GM23248 (cell line): ENCODE measurements around the gene RNF213. TPM values are rescaled to one million over a fixed set of nuclear protein-coding genes. Genes with fewer than 3 reads are reported as not detected.

Experiments used
- DNase-seq: peaks from one replicate; pipeline ENCODE4 v3.0.0-alpha.2; 2015
- H2AFZ ChIP-seq: fragments of 200-600 bp; sonication (generic); 2 replicates; pipeline ENCODE4 v1.6.1; 2016; ENCODE audit warnings: antibody characterized with exemption
- H3F3A ChIP-seq: fragments of 200-600 bp; sonication (generic); 2 replicates; pipeline ENCODE4 v1.6.1; 2016; ENCODE audit warnings: mild to moderate bottlenecking, antibody characterized with exemption, mixed run types; ENCODE audit not compliant: insufficient read depth
- H3K27ac ChIP-seq: fragments of 200-600 bp; sonication (generic); 2 replicates; pipeline ENCODE4 v1.5.1; 2016; ENCODE audit warnings: mild to moderate bottlenecking
- H3K27me3 ChIP-seq: fragments of 200-600 bp; sonication (generic); replicated peaks from 2 replicates; pipeline ENCODE4 v1.6.1; 2016; ENCODE audit warnings: mild to moderate bottlenecking; ENCODE audit not compliant: insufficient read depth
- H3K36me3 ChIP-seq: fragments of 200-600 bp; sonication (generic); 2 replicates; pipeline ENCODE4 v1.6.1; 2016; ENCODE audit warnings: low read depth, mild to moderate bottlenecking
- H3K4me1 ChIP-seq: fragments of 200-600 bp; sonication (generic); 2 replicates; pipeline ENCODE4 v1.6.1; 2016; ENCODE audit warnings: mild to moderate bottlenecking; ENCODE audit not compliant: insufficient read depth
- H3K4me2 ChIP-seq: fragments of 200-600 bp; sonication (generic); one replicate; pipeline ENCODE4 v1.6.1; 2016; ENCODE audit warnings: mild to moderate bottlenecking; ENCODE audit not compliant: unreplicated experiment
- H3K4me3 ChIP-seq: fragments of 200-600 bp; sonication (generic); 2 replicates; pipeline ENCODE4 v1.5.1; 2016; ENCODE audit warnings: mild to moderate bottlenecking
- H3K79me2 ChIP-seq: fragments of 200-600 bp; sonication (generic); 2 replicates; pipeline ENCODE4 v1.6.1; 2016; ENCODE audit warnings: mild to moderate bottlenecking; ENCODE audit not compliant: insufficient read depth
- H3K9ac ChIP-seq: fragments of 200-600 bp; sonication (generic); 2 replicates; pipeline ENCODE4 v1.6.1; 2016; ENCODE audit warnings: mild to moderate bottlenecking
- H3K9me2 ChIP-seq: fragments of 200-600 bp; sonication (generic); 2 replicates; pipeline ENCODE4 v1.6.1; 2016; ENCODE audit warnings: mixed run types, mild to moderate bottlenecking, moderate library complexity; ENCODE audit not compliant: insufficient read depth
- H3K9me3 ChIP-seq: fragments of 200-600 bp; sonication (generic); one replicate; pipeline ENCODE4 v1.6.1; 2017; ENCODE audit warnings: low read depth
- H4K20me1 ChIP-seq: fragments of 200-600 bp; sonication (generic); 2 replicates; pipeline ENCODE4 v1.6.0; 2016; ENCODE audit not compliant: insufficient read depth
- EZH2 ChIP-seq: fragments of 200-600 bp; sonication (generic); IDR thresholded peaks from 2 replicates; pipeline ENCODE4 v1.6.1; 2018; ENCODE audit warnings: antibody characterized with exemption, mild to moderate bottlenecking; ENCODE audit not compliant: insufficient read depth, poor library complexity, severe bottlenecking
- EZH2phosphoT487 ChIP-seq: fragments of 200-600 bp; sonication (generic); IDR thresholded peaks from 2 replicates; pipeline ENCODE4 v1.6.1; 2018; ENCODE audit warnings: antibody characterized with exemption, moderate library complexity, mild to moderate bottlenecking, low read depth; ENCODE audit not compliant: insufficient read depth
- WGBS, 2 experiments: methylation state at CpG; one replicate each; pipeline ENCODE4 v1.1.6; 2015 to 2017; ENCODE audit warnings: low lambda C conversion rate in 2 of 2, low coverage in 1 of 2; ENCODE audit errors: missing lambda C conversion rate in 2 of 2; 5-methylcytosine and 5-hydroxymethylcytosine counted together
- in situ Hi-C: fragments of 300-500 bp; cut with MboI; formaldehyde crosslinking; loops from 2 replicates; pipeline ENCODE4 v1.15.0; 2020
- polyA plus RNA-seq: library from polyadenylated mRNA; unstranded; fragments of >200 nt; fragmentation: Nextera tagmentation; extraction: Ambion mirVana; gene quantifications from 2 replicates; pipeline ENCODE4 v1.2.1, GENCODE V29; 2016
- total RNA-seq: library from RNA; depleted of rRNA; stranded (reverse); fragments of >200 nt; shearing (Covaris generic); gene quantifications from 2 replicates; pipeline ENCODE4 v1.2.3, GENCODE V29; 2014

RNF213 gene
- total and polyA plus RNA-seq, 2 experiments from 2014 or later = 18.8 to 45.0 TPM

DNA sequence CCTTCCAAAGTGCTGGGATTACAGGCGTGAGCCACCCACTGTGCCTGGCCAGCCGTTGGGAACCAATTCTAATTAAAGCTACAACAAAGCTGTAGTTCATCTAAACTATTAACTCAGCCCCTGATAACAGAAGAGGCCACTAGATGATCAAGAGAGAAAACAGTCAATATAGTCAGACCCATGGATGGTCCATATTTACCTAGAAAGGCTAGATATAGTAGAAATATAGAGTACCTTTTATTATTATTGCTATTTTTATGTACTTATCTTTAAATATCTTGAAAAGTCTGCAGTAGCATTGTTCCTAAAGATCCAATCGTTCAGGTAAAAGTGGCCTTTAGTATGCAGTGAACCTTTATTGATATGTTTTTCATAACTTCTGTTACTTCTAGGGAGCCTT is 43.2 kb downstream of the RNF213 start:
- Histone ChIP-seq H3K9me2 (no peaks in the 10 kb centered on the region), H3K9me3 (no peaks in the 10 kb centered on the region), H3K27ac (no peak overlapping the region), H3K4me2 (no peak overlapping the region), H3K4me3 (no peak overlapping the region), H3K4me1 (no peaks in the 10 kb centered on the region), H3F3A (no peaks in the 10 kb centered on the region), H2AFZ (no peak overlapping the region), H4K20me1 (no peaks in the 10 kb centered on the region), H3K79me2 (0 out of 2 replicates have a peak, but pooled peaks cover 4% of the 10 kb centered on the region), H3K9ac (no peak overlapping the region), H3K36me3 (peaks cover 84% of the 10 kb centered on the region), H3K27me3 (no peaks in the 10 kb centered on the region)
- no peak for TF ChIP-seq EZH2phosphoT487
- no peak for TF ChIP-seq EZH2
- DNase-seq = no peak
- in situ Hi-C loops = no loop called here
- WGBS, 2 experiments = 85 to 93% methylated on average over 3 of the region's 3 CpGs

DNA sequence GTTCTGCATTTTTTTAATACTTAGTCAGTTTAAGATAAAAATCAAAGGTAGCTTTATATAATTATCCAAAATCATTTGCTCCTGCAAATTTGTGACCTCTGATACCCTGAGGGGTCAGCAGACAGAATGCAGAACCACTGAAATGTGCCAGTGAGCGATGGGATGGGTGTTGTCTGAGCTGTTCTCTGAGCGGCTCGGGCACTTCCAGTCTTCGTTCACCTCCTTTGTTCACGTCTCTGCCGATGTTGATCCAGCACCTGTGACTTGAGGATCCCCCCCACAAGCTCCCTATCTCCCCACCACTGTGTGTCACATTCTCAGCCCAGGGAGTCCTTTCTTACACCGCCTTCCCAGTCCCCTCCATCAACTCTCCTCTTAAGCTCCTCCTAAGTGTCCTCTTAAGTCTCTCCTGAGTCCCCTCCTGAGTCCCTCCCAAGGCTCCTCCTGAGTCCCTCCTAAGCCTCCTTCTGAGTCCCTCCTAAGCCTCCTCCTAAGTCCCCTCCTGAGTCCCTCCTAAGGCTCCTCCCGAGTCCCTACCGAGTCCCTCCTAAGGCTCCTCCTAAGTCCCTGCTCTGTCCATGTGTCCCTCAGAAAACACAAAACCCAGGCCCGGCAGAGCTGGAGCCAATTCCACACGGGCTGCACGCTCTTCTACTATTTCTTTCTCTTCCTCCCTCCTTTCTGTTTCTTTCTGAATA is 47.5 kb downstream of the RNF213 start:
- in situ Hi-C loops = no loop called here

DNA sequence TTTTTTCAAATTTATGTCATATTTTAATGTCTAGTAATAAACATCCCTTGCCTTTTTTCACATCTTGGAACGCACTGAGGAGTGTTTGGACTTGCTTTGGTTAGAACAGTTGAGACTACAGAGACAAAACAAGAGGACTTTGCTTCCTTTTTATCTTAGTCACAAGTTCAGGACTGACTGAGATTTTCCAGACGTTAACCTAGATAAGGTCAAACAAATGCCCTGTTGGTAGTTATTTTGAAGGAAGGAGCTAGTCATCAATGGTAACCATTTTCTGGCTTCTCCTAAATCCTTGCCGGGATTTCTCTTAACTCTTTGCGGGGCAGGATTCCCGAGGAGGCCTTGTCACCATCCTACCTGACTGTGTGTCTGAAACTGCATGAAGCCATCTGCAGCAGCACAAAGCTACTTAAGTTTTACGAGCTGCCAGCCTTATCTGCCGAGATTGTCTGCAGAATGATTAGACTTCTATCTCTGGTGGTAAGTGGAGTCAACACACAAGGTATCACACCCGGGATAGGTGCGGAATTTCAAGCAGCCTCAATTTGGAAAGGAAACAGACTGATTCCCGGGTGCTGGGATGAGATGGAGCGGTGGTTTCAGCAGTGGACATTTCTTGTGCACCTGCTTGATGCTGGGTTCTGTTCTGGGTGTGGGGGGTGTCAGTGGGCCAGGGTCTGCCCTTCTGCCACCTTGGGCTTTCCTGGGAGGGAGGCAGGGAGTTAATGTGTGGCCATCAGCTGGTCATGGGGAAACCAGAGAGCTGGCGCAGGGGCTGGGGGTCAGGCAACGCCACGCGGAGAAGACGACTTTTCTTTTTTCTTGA is 48.3 kb downstream of the RNF213 start:
- Histone ChIP-seq H3F3A (no peaks in the 10 kb centered on the region), H2AFZ (no peak overlapping the region), H3K4me3 (no peak overlapping the region), H3K79me2 (peaks cover 13% of the 10 kb centered on the region; the same call in 1 of the 2 replicates), H3K4me2 (no peak overlapping the region), H3K9me2 (no peaks in the 10 kb centered on the region), H3K4me1 (no peaks in the 10 kb centered on the region), H3K36me3 (peaks cover 67% of the 10 kb centered on the region), H3K9me3 (no peaks in the 10 kb centered on the region), H3K27me3 (no peaks in the 10 kb centered on the region), H4K20me1 (no peaks in the 10 kb centered on the region), H3K27ac (no peak overlapping the region), H3K9ac (no peak overlapping the region)
- no peak for TF ChIP-seq EZH2
- TF ChIP-seq EZH2phosphoT487 = no peak
- in situ Hi-C loops = no loop called here
- 72 to 75% methylated on average over 16 of the region's 16 CpGs for WGBS, 2 experiments
- no peak for DNase-seq

More for the DNA sequence above, 47.5 kb downstream of the RNF213 start:
- Histone ChIP-seq H3K4me3 (no peak overlapping the region), H4K20me1 (no peaks in the 10 kb centered on the region), H3K79me2 (peaks cover 10% of the 10 kb centered on the region; the same call in 1 of the 2 replicates), H3K36me3 (peaks cover 71% of the 10 kb centered on the region), H3K4me1 (no peaks in the 10 kb centered on the region), H3K4me2 (no peak overlapping the region), H2AFZ (no peak overlapping the region), H3F3A (no peaks in the 10 kb centered on the region), H3K9ac (no peak overlapping the region), H3K27ac (no peak overlapping the region), H3K9me3 (no peaks in the 10 kb centered on the region), H3K27me3 (no peaks in the 10 kb centered on the region), H3K9me2 (no peaks in the 10 kb centered on the region)
- TF ChIP-seq EZH2 = no peak
- no peak for TF ChIP-seq EZH2phosphoT487
- DNase-seq = no peak
- 80 to 84% methylated on average over 12 of the region's 12 CpGs for WGBS, 2 experiments

- Histone ChIP-seq H3K4me2 (no peak overlapping the region), H3K9ac (no peak overlapping the region), H3K27ac (no peak overlapping the region), H3K36me3 (peaks cover 46% of the 10 kb centered on the region), H3K4me3 (no peak overlapping the region), H3K9me2 (no peaks in the 10 kb centered on the region), H4K20me1 (no peaks in the 10 kb centered on the region), H3F3A (0 out of 2 replicates have a peak, but pooled peaks cover 2% of the 10 kb centered on the region), H3K4me1 (no peaks in the 10 kb centered on the region), H3K79me2 (peaks cover 13% of the 10 kb centered on the region; the same call in 1 of the 2 replicates), H3K9me3 (no peaks in the 10 kb centered on the region), H3K27me3 (no peaks in the 10 kb centered on the region), H2AFZ (no peak overlapping the region)
- in situ Hi-C loops = no loop called here
- WGBS, 2 experiments = 95 to 96% methylated on average over 21 to 22 of the region's 22 CpGs
- DNase-seq = no peak
- no peak for TF ChIP-seq EZH2phosphoT487
- TF ChIP-seq EZH2 = no peak
Observed at GRCh38 chr17:80311216-80311827, 50.7 kb downstream of the RNF213 start.
